Frontal cortex (tissue), 4 donors: ENCODE results near the gene OR2J2. TPM values are rescaled to one million over a fixed set of nuclear protein-coding genes. Genes with fewer than 3 reads are reported as not detected.
"Not testable (repeated sequence)": the region's sequence is repeated elsewhere in the genome, so short reads cannot be mapped to it uniquely, and the experiment has no call there.

ENCODE experiments used
- DNase-seq, 2 donors: peaks; one replicate each; pipeline ENCODE4 v3.0.0; 2012; ENCODE audit warnings: low spot score in 2 of 2
- FAIRE-seq: peaks from 2 replicates; lab custom pipeline; 2012; peaks lifted over from hg19 to GRCh38; lab: Jason Lieb, UNC
- total RNA-seq: library from RNA; depleted of rRNA; stranded (reverse); fragments of >200 nt; gene quantifications from one replicate; pipeline ENCODE4 v1.2.3, GENCODE V29; 2014
- donor health status: control.
- donor health status: control.
- donor health status: control.

The OR2J2 gene
- not detected for total RNA-seq

DNA sequence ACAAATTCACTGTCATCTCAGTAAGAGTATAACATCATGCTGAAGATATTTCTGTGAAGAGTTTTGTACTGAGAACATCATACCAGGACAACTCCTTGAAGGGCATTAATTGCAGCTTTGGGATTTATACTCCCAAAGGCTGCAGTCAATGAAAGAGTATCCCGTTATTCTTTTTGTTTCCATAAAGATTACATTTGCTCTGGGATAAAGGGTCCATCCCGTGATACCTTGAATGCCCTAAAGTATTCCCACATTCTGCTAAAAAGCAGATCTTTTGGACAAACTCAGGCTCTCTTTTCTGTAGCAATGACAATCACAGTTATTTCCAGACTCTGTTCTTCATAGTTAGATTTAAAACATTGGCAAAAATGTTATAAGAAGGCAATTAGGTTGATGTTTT is at the start of gene OR2J2:
TSS of gene OR2J2 (plus strand) at position 301 of the 400 bp plus-strand sequence. CDS start 2,729 bp downstream, outside the sequence.
- not testable (repeated sequence) for DNase-seq, FAIRE-seq

DNA sequence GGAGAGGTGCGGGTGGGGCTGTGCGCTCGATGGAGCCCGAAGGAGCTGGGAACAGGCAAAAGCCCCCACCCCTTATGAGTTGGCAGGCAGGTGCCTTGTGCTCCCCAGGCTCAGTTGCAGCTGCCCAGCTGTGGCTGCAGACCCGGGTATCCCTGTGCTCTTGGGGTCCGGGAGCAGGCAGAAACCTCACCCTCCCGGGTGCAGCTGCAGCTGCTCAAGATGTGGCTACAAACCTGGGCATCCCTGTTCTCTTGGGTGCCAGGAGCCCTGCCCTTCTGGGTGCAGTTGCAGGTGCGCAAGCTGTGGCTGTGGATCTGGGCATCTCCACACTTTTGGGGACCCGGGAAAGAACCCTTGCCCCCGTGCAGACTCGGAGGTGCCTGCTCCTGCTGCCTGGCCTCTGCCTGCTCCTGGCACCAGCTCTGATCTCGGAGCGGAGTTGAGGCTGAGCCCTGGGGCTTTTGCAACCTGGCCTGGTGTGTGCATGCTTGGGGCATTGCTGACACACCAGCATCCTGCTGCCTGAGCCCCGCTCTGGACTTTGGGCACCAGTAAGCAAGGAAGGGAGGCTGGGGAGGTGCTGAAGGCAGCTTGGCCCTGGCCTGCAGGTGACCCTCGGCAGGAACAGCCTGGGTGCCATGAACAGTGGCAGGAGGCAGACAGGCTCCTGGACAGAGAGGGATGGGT is 41.2 kb upstream of the OR2J2 start:
- no peak for FAIRE-seq
- no peak for DNase-seq

DNA sequence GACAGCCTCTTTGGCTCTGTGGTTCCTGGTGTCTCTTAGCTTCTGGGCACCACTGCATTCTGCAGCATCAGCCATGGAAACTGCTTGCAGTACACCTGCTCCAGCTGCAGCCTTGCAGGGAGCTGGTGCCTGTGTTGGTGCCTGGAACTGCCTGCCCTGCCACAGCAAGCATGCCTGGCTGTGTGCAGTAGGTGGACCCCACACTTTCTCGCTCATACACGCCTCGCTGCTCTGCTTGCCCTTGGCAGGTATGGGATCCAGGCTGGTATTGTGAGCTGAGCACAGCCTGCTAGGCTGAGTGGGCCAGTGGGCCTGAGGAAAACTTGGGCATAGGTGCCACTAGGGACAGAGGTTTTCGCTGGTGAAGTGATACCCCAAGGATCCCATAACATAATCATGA is 40.1 kb upstream of the OR2J2 start:
- no peak for DNase-seq
- FAIRE-seq = no peak

DNA sequence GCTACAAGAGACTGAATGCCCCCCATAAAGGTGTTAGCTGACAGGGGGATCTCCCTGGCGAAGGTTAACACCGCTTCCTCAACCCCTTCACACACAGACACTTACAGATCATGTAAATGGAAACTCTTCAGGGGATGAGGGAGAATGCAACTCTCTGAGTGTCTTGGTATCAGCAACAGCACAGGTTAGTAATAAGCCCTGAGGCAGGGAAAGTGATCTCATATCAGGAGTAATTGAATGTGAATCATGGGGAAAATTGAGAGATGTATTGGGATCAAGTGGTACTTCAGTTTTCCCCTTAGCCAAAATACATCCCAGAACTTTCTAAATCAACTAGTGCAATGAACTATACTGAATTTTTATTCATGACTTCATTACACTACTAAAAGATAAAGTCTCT is 39.0 kb upstream of the OR2J2 start:
- FAIRE-seq (no peak), DNase-seq (no peak)

DNA sequence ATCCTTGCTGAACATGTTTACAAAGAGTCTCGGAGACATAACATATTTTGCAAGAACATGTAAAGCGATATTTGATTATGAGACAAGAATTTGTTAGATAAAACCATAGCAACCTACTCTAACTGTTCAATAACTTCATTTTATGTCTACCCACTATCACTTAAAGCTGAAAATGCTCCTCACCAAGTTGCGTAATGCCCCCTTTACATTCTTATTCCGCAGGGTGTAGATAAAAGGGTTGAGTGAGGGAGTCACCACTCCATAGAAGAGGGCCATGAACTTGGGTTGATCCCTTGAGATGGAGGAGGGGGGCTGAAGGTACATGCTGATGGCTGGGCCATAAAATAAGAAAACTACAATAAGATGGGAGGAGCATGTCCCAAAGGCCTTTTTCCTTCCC is 33.0 kb upstream of the OR2J2 start:
- no peak for DNase-seq
- FAIRE-seq = no peak

DNA sequence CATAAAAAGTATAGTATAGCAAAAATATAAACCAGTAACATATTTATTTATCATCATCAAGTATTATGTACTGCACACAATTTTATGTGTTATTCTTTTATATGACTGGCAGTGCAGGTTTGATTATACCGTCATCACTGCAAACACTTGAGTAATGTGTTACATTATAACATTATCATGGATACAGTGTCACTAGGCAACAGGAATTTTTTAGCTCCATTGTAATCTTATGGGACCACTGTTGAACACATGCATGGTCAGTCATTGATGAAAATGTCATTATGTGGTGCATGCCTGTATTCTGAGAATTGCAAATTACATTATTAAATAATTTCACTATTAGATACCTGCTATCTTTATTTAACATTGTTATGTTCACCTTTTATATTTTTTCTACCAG is 29.1 kb upstream of the OR2J2 start:
- FAIRE-seq (no peak), DNase-seq (no peak)

DNA sequence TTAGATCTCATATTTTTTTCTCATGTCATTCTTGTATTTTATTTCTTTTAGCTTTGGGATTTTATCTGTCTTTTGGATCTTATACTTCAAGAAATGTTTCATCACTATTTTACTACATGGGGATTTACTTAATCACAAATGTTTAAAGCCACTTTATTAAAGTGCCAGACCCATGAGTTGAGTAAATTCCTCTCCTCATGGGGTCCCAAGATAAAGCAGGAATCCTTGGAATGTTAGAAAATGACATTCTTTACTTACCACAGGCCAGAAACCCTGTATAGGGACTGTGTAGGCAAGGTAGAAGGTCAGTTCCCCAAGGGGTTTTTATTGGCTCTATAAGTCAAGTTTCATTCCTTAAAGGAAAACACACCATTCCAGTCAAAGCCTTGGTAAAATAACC is 28.4 kb upstream of the OR2J2 start:
- FAIRE-seq (no peak), DNase-seq (no peak)

DNA sequence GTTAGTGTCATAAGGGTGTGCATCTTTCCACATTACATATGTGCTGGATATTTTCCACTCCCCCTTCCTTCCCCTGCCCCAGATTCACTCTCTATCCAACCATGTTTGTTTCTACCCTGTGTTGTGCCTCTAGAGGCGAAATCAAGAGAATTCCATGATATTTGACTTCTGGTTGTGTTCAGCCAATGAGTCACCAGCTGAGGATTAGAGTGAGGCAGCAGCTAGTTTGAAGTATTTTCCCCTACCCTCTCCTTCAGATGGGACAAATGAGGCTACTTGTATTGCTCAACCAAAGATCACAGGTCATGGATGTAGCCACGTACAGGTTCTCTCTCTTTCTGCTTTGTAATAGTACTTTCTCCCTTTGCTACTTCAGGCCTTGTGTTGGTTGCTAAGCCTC is 24.5 kb upstream of the OR2J2 start:
- DNase-seq (no peak), FAIRE-seq (no peak)

DNA sequence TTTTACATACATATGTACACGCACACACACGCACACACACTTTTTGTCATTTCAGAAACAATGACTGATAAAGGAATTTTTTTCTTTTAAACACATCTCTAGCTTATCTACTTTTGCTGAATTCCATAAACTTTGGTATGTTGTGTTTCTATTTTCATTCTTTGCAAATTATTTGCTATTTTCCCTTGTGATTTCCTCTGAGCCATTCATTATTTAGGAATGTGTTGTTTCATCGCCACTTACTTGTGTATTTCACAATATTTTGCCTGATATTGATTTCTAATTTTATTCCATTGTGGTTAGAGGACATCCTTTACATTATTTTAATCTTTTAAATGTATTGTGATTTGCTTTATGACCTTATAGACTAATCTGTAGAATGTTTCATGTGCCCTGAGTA is 23.6 kb upstream of the OR2J2 start:
- DNase-seq (no peak), FAIRE-seq (no peak)

DNA sequence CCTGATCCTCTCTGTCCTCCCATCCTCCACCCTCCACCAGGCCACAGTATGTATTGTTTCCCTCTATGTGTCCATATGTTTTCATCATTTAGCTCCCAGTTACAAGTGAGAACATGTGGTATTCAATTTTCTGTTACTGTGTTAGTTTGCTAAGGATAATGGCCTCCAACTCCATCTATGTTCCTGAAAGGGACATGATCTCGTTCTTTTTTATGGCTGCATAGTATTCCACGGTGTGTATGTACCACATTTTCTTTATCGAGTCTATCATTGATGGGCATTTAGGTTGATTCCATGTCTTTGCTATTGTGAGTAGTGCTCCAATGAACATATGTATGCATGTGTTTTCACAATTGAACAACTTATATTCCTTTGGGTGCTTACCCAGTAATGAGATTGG is 21.3 kb upstream of the OR2J2 start:
- not testable (repeated sequence) for DNase-seq, FAIRE-seq

DNA sequence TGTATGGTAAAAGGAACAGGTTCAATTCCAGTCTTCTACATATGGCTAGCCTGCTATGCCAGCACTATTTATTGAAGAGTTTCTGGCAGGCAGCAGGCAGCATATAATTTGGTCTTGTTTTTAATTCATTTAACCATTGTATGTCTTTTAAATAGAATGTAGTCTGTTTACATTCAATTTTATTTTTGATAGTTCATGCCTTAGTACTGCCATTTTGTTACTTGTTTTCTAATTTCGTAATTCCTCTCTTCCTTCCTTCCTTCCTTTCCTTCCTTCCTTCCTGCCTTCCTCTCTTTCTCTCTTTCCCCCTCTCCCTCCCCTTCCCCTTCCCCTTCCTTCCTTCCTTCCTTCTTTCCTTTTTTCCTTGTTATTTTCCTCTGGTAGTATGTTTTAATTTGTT is 17.6 kb upstream of the OR2J2 start:
- no peak for DNase-seq
- FAIRE-seq = no peak

DNA sequence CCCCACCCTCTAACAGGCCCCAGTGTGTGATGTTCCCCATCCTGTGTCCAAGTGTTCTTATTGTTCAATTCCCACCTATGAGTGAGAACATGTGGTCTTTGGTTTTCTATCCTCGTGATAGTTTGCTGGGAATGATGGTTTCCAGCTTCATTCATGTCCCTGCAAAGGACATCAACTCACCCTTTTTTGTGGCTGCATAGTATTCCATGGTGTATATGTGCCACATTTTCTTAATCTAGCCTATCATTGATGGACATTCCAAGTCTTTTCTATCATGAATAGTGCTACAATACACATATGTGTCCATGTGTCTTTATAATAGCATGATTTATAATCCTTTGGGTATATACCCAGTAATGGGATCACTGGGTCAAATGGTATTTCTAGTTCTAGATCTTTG is 15.5 kb upstream of the OR2J2 start:
- DNase-seq, FAIRE-seq: not testable (repeated sequence)

DNA sequence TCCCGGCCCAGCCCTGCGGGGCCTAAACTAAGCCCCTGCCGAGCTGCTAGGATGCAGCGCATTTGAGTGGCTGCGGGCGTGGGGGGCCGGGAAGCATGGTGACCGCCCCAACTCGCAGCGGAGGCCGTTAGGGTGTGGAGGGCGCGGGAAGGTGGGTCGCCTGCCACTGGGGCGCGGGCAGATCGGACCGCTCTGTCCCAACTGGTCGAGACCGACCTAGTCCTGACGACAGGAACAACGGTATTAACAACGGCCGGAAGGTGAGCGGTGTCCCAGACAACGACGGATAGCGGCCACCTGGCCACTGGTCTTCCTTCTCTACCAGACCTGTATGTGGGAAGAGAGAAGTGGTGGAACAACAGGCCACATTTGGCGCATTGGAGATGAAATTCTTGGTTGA is 10.8 kb upstream of the OR2J2 start:
- not testable (repeated sequence) for FAIRE-seq, DNase-seq

DNA sequence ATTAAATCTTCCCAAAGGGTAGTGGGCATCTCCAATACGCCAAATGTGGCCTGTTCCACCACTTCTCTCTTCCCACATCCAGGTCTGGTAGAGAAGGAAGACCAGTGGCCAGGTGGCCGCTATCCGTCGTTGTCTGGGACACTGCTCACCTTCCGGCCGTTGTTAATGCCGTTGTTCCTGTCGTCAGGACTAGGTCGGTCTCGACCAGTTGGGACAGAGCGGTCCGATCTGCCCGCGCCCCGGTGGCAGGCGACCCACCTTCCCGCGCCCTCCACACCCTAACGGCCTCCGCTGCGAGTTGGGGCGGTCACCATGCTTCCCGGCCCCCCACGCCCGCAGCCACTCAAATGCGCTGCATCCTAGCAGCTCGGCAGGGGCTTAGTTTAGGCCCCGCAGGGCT is 5.1 kb upstream of the OR2J2 start:
- FAIRE-seq, DNase-seq: not testable (repeated sequence)

DNA sequence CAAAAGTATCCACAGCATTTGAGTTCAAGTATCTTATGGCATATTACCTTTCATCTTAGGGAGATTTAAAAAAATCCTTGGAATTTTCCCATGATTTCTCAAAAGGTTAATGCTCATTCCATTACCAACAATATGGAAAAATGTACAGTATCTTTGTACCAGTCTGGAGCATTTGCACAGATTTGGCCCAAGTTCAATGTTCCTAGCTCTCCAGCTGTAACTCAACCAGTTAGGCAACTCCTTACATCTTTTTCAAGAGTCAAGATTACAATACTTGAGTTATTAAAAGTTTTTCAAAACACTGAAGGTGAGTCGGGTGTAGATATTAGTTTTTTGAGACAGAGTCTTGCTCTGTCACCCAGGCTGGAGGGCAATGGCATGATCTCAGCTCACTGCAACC is 1.0 kb downstream of the OR2J2 start:
- FAIRE-seq (no peak), DNase-seq (no peak)

DNA sequence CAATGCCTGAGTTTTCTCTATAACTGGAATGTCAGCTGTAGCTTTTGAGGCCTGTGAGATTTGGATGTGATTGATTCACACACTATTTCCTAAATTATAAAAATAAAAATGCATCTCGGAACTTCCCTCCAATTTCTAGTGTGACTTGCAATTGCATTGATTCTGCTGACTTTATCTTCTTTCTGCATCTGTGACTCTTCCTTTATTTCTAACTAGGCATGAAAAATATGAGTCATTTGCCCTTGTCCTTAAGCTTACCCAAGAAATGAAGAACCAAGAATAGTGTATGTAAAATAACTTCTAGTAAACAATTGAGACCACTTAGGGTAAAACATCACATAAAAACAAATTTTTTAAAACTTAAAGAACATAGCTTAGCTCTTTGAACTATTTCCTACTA is 12.9 kb downstream of the OR2J2 start:
- FAIRE-seq = no peak

DNA sequence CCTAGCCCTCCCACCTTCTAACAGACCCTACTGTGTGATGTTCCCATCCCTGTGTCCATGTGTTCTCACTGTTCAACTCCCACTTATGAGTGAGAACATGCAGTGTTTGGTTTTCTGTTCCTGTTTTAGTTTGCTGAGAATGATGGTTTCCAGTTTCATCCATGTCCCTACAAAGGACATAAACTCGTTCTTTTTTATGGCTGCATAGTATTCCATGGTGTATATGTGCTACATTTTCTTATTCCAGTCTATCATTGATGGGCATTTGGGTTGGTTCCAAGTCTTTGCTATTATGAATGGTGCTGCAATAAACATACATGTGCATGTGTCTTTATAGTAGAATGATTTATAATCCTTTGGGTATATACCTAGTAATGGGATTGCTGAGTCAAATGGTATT is 18.0 kb downstream of the OR2J2 start:
- DNase-seq, FAIRE-seq: not testable (repeated sequence)

More for the DNA sequence above, 12.9 kb downstream of the OR2J2 start:
- no peak for DNase-seq

DNA sequence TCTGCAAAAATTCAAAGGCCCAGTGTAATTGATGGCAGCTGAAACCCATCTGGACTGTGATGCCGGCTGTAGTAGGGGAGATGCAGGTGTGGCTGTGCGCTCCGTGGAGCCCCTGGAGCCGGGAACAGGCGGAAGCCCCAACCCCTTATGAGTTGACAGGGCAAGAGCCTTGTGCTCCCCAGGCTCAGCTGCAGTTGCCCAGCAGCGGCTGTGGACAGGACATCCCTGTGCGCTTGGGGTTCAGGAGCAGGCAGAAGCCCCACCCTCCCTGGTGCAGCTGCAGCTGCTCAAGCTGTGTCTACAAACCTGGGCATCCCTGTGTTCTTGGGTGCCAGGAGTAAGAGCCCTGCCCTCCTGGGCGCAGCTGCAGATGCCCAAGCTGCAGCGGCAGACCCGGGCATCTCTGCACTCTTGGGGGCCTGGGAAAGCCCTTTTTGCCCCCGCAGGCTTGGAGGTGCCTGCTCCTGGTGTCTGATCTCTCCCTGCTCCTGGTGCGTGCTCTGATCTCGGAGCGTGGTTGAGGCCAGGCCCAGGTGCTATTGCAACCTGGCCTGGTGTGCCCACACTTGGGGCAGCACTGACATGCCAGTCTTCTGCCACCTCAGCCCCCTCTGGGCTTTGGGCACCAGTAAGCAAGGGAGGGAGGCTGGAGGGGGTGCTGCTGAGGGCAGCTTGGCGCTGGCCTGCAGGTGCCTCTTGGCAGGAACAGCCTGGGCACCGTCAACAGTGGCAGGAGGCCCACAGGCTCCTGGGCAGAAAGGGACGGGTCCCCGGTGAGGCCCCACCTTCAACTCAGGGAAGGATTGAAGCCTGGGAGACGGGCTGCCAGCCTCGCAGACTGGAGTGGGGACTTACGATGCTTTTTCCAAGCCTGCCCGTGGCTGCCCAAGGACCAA is 30.3 kb downstream of the OR2J2 start:
- DNase-seq (no peak), FAIRE-seq (no peak)

DNA sequence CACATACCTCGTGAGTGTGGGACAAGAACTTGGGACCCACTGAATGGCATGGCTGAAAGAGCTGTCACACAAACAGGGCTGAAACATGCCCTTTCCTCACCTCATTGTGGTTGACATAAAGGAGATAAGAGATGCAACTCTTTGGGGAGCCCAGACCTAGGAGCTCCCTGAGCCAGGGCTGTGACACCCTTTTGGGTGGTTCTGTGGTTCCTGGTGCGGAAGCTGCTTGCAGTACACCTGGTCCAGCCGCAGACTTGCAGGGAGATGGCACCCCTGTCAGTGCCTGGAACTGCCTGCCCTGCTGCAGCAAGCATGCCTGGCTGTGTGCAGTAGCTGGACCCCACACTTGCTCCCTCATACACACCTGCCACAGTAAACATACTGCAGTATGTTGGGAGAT is 31.3 kb downstream of the OR2J2 start:
- FAIRE-seq (no peak), DNase-seq (no peak)

DNA sequence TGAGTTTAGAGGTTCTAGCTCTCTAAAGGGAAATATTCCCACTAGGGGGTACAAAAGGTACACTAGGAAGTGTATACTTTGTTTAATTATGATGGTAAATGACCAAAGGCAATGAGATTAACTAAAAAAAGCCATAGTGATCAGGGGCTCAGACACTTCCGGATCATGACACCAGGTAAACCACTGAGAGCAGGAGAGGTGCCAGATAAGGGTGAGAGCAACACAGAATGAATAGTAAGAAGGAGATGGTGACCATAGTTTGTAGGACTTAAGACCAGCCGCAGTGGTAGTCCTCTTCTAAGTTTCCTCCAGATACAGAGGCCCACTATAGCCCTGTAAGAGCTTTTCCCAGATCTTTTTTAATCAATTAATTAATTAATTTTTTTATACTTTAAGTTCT is 40.8 kb downstream of the OR2J2 start:
- DNase-seq = no peak
- FAIRE-seq = no peak

DNA sequence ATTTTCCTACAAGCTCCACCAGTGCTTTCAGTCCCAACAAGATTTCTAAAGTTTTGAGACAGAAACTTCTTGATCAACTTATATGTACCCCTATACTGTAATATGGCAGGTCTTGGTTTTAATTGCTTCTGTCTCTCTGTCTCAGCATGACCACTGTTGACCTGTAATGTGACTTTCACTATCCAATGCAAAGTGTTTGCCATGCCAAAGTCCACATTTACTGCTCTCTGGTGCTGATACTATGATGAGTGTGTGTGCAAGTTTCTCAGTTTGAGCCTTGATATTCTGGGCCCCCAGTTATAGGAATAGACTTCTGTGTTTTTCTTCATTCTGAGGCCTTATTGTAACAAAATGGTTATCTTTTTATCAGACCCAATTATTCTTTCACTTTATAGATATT is 45.8 kb downstream of the OR2J2 start:
- FAIRE-seq (no peak), DNase-seq (no peak)
